Hepatocyte (in vitro differentiated cells): ENCODE results near the gene TP73.

ENCODE experiments used
- EZH2 ChIP-seq: fragments of 200-600 bp; sonication (generic); IDR thresholded peaks from 2 replicates; pipeline ENCODE4 v1.6.1; 2016; ENCODE audit warnings: antibody characterized with exemption, mild to moderate bottlenecking, borderline replicate concordance
- EZH2phosphoT487 ChIP-seq: fragments of 200-600 bp; sonication (generic); IDR thresholded peaks from one replicate; pipeline ENCODE4 v1.6.1; 2018; ENCODE audit warnings: antibody characterized with exemption, mild to moderate bottlenecking, low read depth, moderate library complexity; ENCODE audit not compliant: unreplicated experiment, severe bottlenecking
- TF ChIP-seq, protein P1 (sequence below): fragments of 200-600 bp; sonication (generic); IDR thresholded peaks from 2 replicates; pipeline ENCODE4 v1.5.1; 2016; ENCODE audit warnings: antibody characterized with exemption, mild to moderate bottlenecking; ENCODE audit not compliant: poor library complexity

DNA sequence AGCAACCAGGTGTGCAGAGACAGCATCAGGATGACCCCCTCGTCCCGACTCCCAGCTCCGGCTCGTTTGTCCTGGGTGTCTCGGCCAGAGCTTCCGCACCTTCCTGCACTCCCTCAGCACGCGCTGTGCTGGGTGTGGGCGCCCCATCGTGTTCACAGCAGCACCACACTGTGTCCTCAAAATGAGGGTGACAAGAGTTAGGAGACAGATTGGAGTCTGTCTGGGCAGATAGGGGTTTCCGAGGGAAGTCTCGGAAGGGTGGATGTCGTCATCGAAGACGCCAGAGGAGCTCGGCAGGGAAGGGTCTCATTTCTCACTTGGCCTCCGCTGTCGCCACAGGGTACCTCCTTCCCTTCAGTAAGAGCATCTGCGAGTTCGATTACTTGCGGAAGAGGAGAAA, 104.1 kb downstream of the TP73 start:
- TF ChIP-seq, protein P1, sequence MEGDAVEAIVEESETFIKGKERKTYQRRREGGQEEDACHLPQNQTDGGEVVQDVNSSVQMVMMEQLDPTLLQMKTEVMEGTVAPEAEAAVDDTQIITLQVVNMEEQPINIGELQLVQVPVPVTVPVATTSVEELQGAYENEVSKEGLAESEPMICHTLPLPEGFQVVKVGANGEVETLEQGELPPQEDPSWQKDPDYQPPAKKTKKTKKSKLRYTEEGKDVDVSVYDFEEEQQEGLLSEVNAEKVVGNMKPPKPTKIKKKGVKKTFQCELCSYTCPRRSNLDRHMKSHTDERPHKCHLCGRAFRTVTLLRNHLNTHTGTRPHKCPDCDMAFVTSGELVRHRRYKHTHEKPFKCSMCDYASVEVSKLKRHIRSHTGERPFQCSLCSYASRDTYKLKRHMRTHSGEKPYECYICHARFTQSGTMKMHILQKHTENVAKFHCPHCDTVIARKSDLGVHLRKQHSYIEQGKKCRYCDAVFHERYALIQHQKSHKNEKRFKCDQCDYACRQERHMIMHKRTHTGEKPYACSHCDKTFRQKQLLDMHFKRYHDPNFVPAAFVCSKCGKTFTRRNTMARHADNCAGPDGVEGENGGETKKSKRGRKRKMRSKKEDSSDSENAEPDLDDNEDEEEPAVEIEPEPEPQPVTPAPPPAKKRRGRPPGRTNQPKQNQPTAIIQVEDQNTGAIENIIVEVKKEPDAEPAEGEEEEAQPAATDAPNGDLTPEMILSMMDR: no peak
- TF ChIP-seq EZH2 (no peak), EZH2phosphoT487 (no peak)
